Vein endothelial cell (primary cell): ENCODE measurements around the gene LAMTOR3. TPM values are rescaled to one million over a fixed set of nuclear protein-coding genes. Genes with fewer than 3 reads are reported as not detected.

Experiments
- total RNA-seq: library from RNA; depleted of rRNA; stranded (reverse); fragments of >200 nt; gene quantifications from 2 replicates; pipeline ENCODE4 v1.2.3, GENCODE V29; 2012

LAMTOR3 gene, protein sequence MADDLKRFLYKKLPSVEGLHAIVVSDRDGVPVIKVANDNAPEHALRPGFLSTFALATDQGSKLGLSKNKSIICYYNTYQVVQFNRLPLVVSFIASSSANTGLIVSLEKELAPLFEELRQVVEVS
- total RNA-seq: 34.6 and 40.1 TPM in 2 replicates

DNA sequence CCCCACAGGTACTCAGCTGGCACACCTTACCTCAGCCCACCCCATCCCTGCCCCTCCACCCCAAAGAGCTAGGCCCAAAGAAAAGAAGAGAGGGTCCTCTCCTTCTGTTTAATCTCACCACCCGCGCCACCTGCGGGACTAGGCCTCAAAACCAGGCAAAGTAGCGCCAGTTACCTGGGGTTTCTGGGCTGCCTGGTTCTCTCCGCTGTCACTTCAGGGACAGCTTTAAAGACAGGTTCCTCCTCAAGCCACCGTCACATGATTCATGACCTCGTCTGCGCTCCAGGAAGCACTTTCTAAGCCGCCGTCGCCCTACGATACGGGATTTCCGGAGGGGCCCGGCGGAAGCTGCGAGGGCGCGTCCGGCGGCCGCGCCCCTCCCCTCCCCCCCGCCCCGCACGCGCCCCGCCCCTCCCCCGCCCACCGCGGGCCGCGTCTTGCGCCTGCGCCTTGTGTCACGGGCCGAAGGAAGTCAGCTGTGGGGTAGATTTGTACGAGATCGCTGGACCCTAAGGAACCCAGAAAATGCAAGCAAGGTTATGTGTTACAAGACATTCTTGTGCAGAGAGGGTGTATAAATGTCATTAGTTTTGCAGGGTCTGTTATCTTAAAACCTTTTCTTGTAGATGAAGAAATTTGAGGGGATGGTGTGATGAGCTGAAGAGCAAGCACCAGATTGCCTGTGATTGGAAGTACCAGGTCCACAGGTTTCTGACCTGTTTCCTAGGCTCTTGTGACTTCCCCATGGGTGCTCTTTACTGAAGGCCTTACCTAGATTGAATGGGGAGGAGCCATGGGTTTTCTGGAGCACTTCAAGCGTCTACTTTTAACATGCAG is at the start of gene LAMTOR3:
Gene LAMTOR3 (minus strand): TSS at position 267 of the 837 bp plus-strand sequence. CDS start 464 bp downstream, outside the sequence.

Other genes starting within 250 kb of the LAMTOR3 start
- 0.10 TPM in 1 of 2 replicates, not detected in the other for gene C4orf54, start 236.6 kb downstream of the LAMTOR3 start, total RNA-seq
- gene DAPP1, start 77.6 kb downstream of the LAMTOR3 start, total RNA-seq: not detected in 2 replicates
- 31.7 and 50.1 TPM in 2 replicates for gene DNAJB14, start 52.2 kb upstream of the LAMTOR3 start, total RNA-seq
- 344 and 418 TPM in 2 replicates for gene H2AZ1, start 55.8 kb upstream of the LAMTOR3 start, total RNA-seq